Measurements from ENCODE around the gene PRUNE2.

DNA sequence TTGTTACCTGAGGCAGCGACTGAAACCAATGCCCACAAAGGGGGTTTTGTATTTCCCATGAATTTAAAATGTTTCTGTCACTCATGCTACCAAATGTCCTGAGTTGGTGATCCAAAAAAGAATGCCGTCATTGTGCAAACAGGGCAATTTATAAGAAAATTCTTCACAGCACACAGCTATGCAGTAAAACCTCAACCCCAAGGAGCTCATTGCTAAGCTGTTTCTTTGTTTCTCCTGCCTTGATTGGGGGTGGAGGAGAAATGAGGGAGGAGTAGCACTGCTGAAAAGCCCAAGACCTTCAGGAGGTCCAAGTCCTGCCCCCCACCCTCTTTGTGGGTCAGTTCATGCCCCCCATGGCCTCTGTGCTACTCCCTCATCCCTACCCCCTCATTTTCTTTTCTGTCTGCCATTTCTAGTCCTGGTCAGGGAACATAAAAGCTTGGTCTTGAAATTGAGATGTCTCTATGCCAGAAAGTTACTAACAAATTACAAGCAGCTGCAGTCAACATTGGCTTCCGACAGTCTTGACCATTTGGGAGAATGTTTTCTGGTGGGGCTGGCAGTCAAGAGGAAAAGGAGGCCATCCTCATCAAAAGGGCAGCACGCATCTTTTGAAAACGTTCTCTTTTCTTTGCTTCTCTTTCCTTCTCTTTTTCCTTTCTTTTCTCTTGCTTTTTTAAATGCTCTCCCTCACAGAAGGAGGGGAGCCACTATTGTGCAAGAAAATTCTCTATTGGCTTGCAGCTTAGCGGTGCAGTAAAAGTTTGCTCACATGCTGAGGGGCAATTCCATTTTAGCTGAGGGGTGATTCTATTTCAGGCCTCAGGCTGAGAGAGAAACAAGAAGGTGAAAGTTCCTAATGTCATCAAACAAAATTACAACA is 313.6 kb downstream of the PRUNE2 start:
- TF ChIP-seq, protein P1, sequence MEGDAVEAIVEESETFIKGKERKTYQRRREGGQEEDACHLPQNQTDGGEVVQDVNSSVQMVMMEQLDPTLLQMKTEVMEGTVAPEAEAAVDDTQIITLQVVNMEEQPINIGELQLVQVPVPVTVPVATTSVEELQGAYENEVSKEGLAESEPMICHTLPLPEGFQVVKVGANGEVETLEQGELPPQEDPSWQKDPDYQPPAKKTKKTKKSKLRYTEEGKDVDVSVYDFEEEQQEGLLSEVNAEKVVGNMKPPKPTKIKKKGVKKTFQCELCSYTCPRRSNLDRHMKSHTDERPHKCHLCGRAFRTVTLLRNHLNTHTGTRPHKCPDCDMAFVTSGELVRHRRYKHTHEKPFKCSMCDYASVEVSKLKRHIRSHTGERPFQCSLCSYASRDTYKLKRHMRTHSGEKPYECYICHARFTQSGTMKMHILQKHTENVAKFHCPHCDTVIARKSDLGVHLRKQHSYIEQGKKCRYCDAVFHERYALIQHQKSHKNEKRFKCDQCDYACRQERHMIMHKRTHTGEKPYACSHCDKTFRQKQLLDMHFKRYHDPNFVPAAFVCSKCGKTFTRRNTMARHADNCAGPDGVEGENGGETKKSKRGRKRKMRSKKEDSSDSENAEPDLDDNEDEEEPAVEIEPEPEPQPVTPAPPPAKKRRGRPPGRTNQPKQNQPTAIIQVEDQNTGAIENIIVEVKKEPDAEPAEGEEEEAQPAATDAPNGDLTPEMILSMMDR (IDR thresholded peaks at IDR 0.05) = no peak
- TF ChIP-seq POLR2A (IDR thresholded peaks at IDR 0.05) = no peak

All from adrenal gland (tissue), 5 donors.